Measurements from ENCODE around the gene GNPTG. TPM values are rescaled to one million over a fixed set of nuclear protein-coding genes. Genes with fewer than 3 reads are reported as not detected.
A peak's percentile ranks its signal among the peaks of the same experiment; 100 is the strongest.

Gene GNPTG
- total and polyA plus RNA-seq, 2 of the 8 experiments (the other 6 are each of a cell fraction or from before 2014, with no cell fraction given) = 26.2 to 51.2 TPM

GRCh38 chr16:1351582-1352362, at the start of gene GNPTG, which contains the start of gene TSR3 (continued):
- TF ChIP-seq CHD7 (IDR thresholded peaks at IDR 0.05; ENCODE audit: insufficient replicate concordance, low read length) (no peak), GABPA (IDR thresholded peaks at IDR 0.05; ENCODE audit: borderline replicate concordance, insufficient read depth, low read length) (peak; percentile 89), NRF1 (IDR thresholded peaks at IDR 0.05; ENCODE audit: low read depth, low read length) (peak; percentile 48), RNF2 (IDR thresholded peaks at IDR 0.05; ENCODE audit: borderline replicate concordance, low read depth, low read length, missing control alignments, poor library complexity, severe bottlenecking) (no peak), EZH2 (IDR thresholded peaks at IDR 0.05; ENCODE audit: low read depth, low read length, severe bottlenecking) (no peak), HDAC6 (IDR thresholded peaks at IDR 0.05; ENCODE audit: low read depth, low read length) (no peak), TBP (IDR thresholded peaks at IDR 0.05; ENCODE audit: low read depth, low read length) (peak; percentile 69; the same call in 1 of the 2 replicates), MAFK (IDR thresholded peaks at IDR 0.05; ENCODE audit: low read depth, low read length) (no peak), RFX5 (IDR thresholded peaks at IDR 0.05; ENCODE audit: borderline replicate concordance, low read depth, low read length) (no peak), TEAD4 (IDR thresholded peaks at IDR 0.05; ENCODE audit: low read depth, low read length) (no peak)
